Pancreas (tissue), 10 donors: ENCODE measurements around the gene ADCY1. TPM values are rescaled to one million over a fixed set of nuclear protein-coding genes. Genes with fewer than 3 reads are reported as not detected.

Source experiments
- ATAC-seq, 4 donors: fragments of 200-7000 bp; cut with Tn5 transposase; one replicate each; pipeline versions ENCODE4 v1.8.0 to v1.9.1; 2020; ENCODE audit warnings: mild to moderate bottlenecking in 4 of 4, moderate library complexity in 4 of 4
- DNase-seq, 6 donors: peaks; one replicate each; pipeline ENCODE4 v3.0.0-alpha.2; 2020
- FAIRE-seq: peaks from 2 replicates; lab custom pipeline; 2012; peaks lifted over from hg19 to GRCh38; lab: Jason Lieb, UNC
- H3K27ac ChIP-seq, 4 donors: fragments of 200-600 bp; sonication (generic); 1 replicate in 3 of 4; 2 replicates in 1 of 4; pipeline versions ENCODE4 v1.5.0 to v1.8.0; 2020
- H3K27me3 ChIP-seq, 4 donors: fragments of 200-600 bp; one replicate each; pipeline ENCODE4 v1.8.0; 2021
- H3K36me3 ChIP-seq, 3 donors: fragments of 200-600 bp; sonication (generic) in 1 of 3; one replicate each; pipeline versions ENCODE4 v1.5.0 to v1.8.0; 2020 to 2021
- H3K4me1 ChIP-seq, 3 donors: fragments of 200-600 bp; one replicate each; pipeline ENCODE4 v1.8.0; 2021
- H3K4me3 ChIP-seq, 4 donors: fragments of 200-600 bp; sonication (generic) in 2 of 4; one replicate each; pipeline versions ENCODE4 v1.5.0 to v1.8.0; 2020 to 2021
- H3K9me3 ChIP-seq, 4 donors: fragments of 200-600 bp; one replicate each; pipeline ENCODE4 v1.8.0; 2021
- CTCF ChIP-seq, 4 donors: fragments of 200-600 bp; sonication (generic) in 3 of 4; IDR thresholded peaks; one replicate each; pipeline versions ENCODE4 v1.5.0 to v1.8.0; 2021; ENCODE audit warnings: antibody characterized with exemption in 4 of 4
- WGBS, 2 donors: extraction: QIAGEN DNeasy Blood & Tissue Kit; methylation state at CpG; one replicate each; pipeline ENCODE4 v1.1.7; 2013; 5-methylcytosine and 5-hydroxymethylcytosine counted together
- intact Hi-C, 3 donors: fragments of 100-400 bp; cut with DNase I; formaldehyde crosslinking; loops; one replicate each; pipeline versions ENCODE4 v1.11.1 to v1.14.2; 2022
- polyA plus RNA-seq, 2 donors: library from polyadenylated mRNA; stranded (reverse); fragments of 200-250 nt; gene quantifications; one replicate each; pipeline ENCODE4 v1.2.3, GENCODE V29; 2013
- total RNA-seq, 6 donors: library from RNA; stranded (reverse); fragmentation: NEBNext Ultra II Directional in 4 of 6; extraction: Animal tissue kit (Norgen Biotek cat#: 25700) in 4 of 6; gene quantifications; one replicate each; pipeline versions ENCODE4 v1.2.1 to v1.2.4, GENCODE V29; 2021 to 2023
- donor health status: healthy with polysubstance abuse.
- donor health status: DM: no; HTN: no; CAD: no; lungs with moderate emphysema.
- donor health status: DM: no; HTN: no; CAD: no.
- donor health status: control.
- donor health status: control.
- donor health status: Bipolar disorder and iron deficiency.
- donor health status: DM: yes; HTN: yes; CAD: no.
- donor health status: DM: no; HTN: no; CAD: no.
- donor health status: DM: no; HTN: no; CAD: no.
- donor health status: DM: yes; HTN: yes; CAD: no.

ADCY1 gene
- total and polyA plus RNA-seq, 8 donors, result 1.0 to 5.8 (median 4.2) TPM

GRCh38 chr7:45682358-45682735 lies 108.2 kb downstream of the ADCY1 start:
- Histone ChIP-seq H3K4me1 (no peaks in the 10 kb centered on the region), H3K4me3 (no peak overlapping the region), H3K27me3 (no peaks in the 10 kb centered on the region), H3K9me3 (no peaks in the 10 kb centered on the region), H3K36me3 (no peaks in the 10 kb centered on the region), H3K27ac (no peak overlapping the region)
- WGBS, 2 donors, result 90 to 91% methylated on average over 7 of the region's 7 CpGs
- ATAC-seq (no peak), FAIRE-seq (no peak), DNase-seq (peak in 1 of 6 donors; percentile 35)
- intact Hi-C loops, result no loop called here
- TF ChIP-seq CTCF (IDR thresholded peaks at IDR 0.05), result no peak

GRCh38 chr7:45682836-45683555 lies 108.8 kb downstream of the ADCY1 start:
- WGBS, 2 donors, result 89 to 91% methylated on average over 7 of the region's 7 CpGs
- Histone ChIP-seq H3K9me3 (no peaks in the 10 kb centered on the region), H3K4me3 (no peak overlapping the region), H3K27me3 (no peaks in the 10 kb centered on the region), H3K27ac (no peak overlapping the region), H3K36me3 (no peaks in the 10 kb centered on the region), H3K4me1 (peaks cover 0 to 5% (median 0%) of the 10 kb centered on the region in 3 donors)
- DNase-seq (no peak), ATAC-seq (no peak), FAIRE-seq (no peak)
- no peak for TF ChIP-seq CTCF (IDR thresholded peaks at IDR 0.05)
- intact Hi-C loops, result no loop called here

- H3K4me1 ChIP-seq, result peaks cover 0 to 8% (median 0%) of the 10 kb centered on the region in 3 donors
- intact Hi-C loops, result no loop called here
- H3K4me3 ChIP-seq, result no peak overlapping the region
- no peaks in the 10 kb centered on the region for H3K36me3 ChIP-seq
- DNase-seq, result peak in 1 of 6 donors; percentile 43
- H3K9me3 ChIP-seq, result no peaks in the 10 kb centered on the region
- ATAC-seq, result no peak
- FAIRE-seq, result no peak
- H3K27me3 ChIP-seq, result no peaks in the 10 kb centered on the region
- TF ChIP-seq CTCF (IDR thresholded peaks at IDR 0.05), result no peak
- 96 to 97% methylated on average over 13 of the region's 13 CpGs for WGBS, 2 donors
- H3K27ac ChIP-seq, result no peak overlapping the region
These were observed 109.5 kb downstream of the ADCY1 start for GRCh38 chr7:45683556-45684148.

- Histone ChIP-seq H3K4me3 (no peak overlapping the region), H3K27ac (no peak overlapping the region), H3K36me3 (no peaks in the 10 kb centered on the region), H3K27me3 (no peaks in the 10 kb centered on the region), H3K9me3 (no peaks in the 10 kb centered on the region), H3K4me1 (peaks cover 0 to 15% (median 0%) of the 10 kb centered on the region in 3 donors)
- ATAC-seq, result no peak
- intact Hi-C loops, result no loop called here
- DNase-seq, result peak in 1 of 6 donors; percentile 44
- no peak for TF ChIP-seq CTCF (IDR thresholded peaks at IDR 0.05)
- 74 to 76% methylated on average over 8 of the region's 8 CpGs for WGBS, 2 donors
- no peak for FAIRE-seq
These were observed 110.9 kb downstream of the ADCY1 start for GRCh38 chr7:45684910-45685618.
